ENCODE results near the gene PPIA. TPM values are rescaled to one million over a fixed set of nuclear protein-coding genes. Genes with fewer than 3 reads are reported as not detected.

The PPIA gene
- total RNA-seq, 1 experiment from 2014 or later: 2,465 TPM

DNA sequence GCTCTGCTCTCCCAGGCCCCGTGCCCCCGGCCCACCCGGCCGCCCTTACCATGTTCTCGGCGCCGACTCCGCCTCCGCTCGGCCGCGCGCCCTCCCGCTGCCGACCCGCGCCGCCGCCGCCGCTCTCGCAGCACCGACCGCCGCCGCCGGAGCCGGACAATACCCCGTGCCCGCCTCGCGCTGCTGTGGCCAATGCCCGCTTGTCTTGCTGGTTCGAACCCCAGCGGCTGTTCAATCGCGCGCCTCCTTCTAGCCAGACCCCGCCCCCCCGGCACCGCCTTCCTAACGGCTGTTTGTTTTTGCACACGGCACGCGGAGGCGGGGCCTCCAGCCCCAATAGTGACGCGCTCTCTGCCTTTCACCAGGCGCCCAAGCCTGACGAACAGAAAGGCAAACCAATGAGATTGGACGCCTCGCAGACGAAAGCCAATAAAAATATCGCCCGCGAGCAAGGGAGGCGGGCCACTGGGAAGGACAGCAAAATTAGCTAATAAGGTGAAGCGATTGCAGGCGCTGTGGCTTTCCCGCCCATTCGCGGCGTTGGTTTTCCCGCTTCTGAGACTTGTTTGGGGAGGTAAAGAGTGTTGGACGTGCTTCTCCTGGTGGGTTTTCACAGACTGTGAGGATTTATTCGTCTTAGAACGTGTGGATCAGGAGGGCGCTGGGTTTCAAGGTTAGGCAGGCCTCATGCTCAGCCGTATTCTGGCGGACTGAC, 51.6 kb downstream of the PPIA start, which contains the start of gene H2AZ2 (continued):
- TF ChIP-seq, protein P1, sequence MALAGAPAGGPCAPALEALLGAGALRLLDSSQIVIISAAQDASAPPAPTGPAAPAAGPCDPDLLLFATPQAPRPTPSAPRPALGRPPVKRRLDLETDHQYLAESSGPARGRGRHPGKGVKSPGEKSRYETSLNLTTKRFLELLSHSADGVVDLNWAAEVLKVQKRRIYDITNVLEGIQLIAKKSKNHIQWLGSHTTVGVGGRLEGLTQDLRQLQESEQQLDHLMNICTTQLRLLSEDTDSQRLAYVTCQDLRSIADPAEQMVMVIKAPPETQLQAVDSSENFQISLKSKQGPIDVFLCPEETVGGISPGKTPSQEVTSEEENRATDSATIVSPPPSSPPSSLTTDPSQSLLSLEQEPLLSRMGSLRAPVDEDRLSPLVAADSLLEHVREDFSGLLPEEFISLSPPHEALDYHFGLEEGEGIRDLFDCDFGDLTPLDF (CRISPR knock-in tag; IDR thresholded peaks at IDR 0.05): peak; percentile 67; the same call in 1 of the 2 replicates
- TF ChIP-seq MYBL2 (CRISPR knock-in tag; IDR thresholded peaks at IDR 0.05) (peak; percentile 99), FOXK1 (CRISPR knock-in tag; IDR thresholded peaks at IDR 0.05) (peak; percentile 85), TCF7 (CRISPR knock-in tag; IDR thresholded peaks at IDR 0.05; ENCODE audit: low read depth) (no peak), FOXP1 (CRISPR knock-in tag; IDR thresholded peaks at IDR 0.05; ENCODE audit: borderline replicate concordance) (peak; percentile 28; the same call in 1 of the 2 replicates), KAT7 (CRISPR knock-in tag; IDR thresholded peaks at IDR 0.05; ENCODE audit: borderline replicate concordance) (no peak), TEAD4 (CRISPR knock-in tag; IDR thresholded peaks at IDR 0.05) (no peak), NFYB (CRISPR knock-in tag; conservative IDR thresholded peaks at IDR 0.05; ENCODE audit: low read depth) (peak; percentile 99), ESRRA (CRISPR knock-in tag; IDR thresholded peaks at IDR 0.05; ENCODE audit: borderline replicate concordance) (no peak)
- TF ChIP-seq, protein P2, sequence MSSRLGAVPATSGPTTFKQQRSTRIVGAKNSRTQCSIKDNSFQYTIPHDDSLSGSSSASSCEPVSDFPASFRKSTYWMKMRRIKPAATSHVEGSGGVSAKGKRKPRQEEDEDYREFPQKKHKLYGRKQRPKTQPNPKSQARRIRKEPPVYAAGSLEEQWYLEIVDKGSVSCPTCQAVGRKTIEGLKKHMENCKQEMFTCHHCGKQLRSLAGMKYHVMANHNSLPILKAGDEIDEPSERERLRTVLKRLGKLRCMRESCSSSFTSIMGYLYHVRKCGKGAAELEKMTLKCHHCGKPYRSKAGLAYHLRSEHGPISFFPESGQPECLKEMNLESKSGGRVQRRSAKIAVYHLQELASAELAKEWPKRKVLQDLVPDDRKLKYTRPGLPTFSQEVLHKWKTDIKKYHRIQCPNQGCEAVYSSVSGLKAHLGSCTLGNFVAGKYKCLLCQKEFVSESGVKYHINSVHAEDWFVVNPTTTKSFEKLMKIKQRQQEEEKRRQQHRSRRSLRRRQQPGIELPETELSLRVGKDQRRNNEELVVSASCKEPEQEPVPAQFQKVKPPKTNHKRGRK (CRISPR knock-in tag; IDR thresholded peaks at IDR 0.05; ENCODE audit: borderline replicate concordance): no peak
- TF ChIP-seq, protein P3, sequence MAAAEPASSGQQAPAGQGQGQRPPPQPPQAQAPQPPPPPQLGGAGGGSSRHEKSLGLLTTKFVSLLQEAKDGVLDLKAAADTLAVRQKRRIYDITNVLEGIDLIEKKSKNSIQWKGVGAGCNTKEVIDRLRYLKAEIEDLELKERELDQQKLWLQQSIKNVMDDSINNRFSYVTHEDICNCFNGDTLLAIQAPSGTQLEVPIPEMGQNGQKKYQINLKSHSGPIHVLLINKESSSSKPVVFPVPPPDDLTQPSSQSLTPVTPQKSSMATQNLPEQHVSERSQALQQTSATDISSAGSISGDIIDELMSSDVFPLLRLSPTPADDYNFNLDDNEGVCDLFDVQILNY (CRISPR knock-in tag; IDR thresholded peaks at IDR 0.05): peak; percentile 96
- TF ChIP-seq, protein P4, sequence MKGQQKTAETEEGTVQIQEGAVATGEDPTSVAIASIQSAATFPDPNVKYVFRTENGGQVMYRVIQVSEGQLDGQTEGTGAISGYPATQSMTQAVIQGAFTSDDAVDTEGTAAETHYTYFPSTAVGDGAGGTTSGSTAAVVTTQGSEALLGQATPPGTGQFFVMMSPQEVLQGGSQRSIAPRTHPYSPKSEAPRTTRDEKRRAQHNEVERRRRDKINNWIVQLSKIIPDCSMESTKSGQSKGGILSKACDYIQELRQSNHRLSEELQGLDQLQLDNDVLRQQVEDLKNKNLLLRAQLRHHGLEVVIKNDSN (CRISPR knock-in tag; IDR thresholded peaks at IDR 0.05): peak; percentile 43; the same call in 1 of the 2 replicates
- TF ChIP-seq, protein P5, sequence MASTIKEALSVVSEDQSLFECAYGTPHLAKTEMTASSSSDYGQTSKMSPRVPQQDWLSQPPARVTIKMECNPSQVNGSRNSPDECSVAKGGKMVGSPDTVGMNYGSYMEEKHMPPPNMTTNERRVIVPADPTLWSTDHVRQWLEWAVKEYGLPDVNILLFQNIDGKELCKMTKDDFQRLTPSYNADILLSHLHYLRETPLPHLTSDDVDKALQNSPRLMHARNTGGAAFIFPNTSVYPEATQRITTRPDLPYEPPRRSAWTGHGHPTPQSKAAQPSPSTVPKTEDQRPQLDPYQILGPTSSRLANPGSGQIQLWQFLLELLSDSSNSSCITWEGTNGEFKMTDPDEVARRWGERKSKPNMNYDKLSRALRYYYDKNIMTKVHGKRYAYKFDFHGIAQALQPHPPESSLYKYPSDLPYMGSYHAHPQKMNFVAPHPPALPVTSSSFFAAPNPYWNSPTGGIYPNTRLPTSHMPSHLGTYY (CRISPR knock-in tag; IDR thresholded peaks at IDR 0.05): no peak
- TF ChIP-seq, protein P6, sequence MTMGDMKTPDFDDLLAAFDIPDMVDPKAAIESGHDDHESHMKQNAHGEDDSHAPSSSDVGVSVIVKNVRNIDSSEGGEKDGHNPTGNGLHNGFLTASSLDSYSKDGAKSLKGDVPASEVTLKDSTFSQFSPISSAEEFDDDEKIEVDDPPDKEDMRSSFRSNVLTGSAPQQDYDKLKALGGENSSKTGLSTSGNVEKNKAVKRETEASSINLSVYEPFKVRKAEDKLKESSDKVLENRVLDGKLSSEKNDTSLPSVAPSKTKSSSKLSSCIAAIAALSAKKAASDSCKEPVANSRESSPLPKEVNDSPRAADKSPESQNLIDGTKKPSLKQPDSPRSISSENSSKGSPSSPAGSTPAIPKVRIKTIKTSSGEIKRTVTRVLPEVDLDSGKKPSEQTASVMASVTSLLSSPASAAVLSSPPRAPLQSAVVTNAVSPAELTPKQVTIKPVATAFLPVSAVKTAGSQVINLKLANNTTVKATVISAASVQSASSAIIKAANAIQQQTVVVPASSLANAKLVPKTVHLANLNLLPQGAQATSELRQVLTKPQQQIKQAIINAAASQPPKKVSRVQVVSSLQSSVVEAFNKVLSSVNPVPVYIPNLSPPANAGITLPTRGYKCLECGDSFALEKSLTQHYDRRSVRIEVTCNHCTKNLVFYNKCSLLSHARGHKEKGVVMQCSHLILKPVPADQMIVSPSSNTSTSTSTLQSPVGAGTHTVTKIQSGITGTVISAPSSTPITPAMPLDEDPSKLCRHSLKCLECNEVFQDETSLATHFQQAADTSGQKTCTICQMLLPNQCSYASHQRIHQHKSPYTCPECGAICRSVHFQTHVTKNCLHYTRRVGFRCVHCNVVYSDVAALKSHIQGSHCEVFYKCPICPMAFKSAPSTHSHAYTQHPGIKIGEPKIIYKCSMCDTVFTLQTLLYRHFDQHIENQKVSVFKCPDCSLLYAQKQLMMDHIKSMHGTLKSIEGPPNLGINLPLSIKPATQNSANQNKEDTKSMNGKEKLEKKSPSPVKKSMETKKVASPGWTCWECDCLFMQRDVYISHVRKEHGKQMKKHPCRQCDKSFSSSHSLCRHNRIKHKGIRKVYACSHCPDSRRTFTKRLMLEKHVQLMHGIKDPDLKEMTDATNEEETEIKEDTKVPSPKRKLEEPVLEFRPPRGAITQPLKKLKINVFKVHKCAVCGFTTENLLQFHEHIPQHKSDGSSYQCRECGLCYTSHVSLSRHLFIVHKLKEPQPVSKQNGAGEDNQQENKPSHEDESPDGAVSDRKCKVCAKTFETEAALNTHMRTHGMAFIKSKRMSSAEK (CRISPR knock-in tag; IDR thresholded peaks at IDR 0.05; ENCODE audit: borderline replicate concordance): no peak
- TF ChIP-seq, protein P7, sequence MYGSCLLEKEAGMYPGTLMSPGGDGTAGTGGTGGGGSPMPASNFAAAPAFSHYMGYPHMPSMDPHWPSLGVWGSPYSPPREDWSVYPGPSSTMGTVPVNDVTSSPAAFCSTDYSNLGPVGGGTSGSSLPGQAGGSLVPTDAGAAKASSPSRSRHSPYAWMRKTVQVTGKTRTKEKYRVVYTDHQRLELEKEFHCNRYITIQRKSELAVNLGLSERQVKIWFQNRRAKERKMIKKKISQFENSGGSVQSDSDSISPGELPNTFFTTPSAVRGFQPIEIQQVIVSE (CRISPR knock-in tag; IDR thresholded peaks at IDR 0.05; ENCODE audit: borderline replicate concordance): no peak

Measured in WTC11 (cell line).